Loucy (cell line): ENCODE data around the gene ZNF407.

Experiments used
- EZH2phosphoT487 ChIP-seq: fragments of 200-600 bp; IDR thresholded peaks from 2 replicates; pipeline ENCODE4 v1.6.1; 2018; ENCODE audit warnings: antibody characterized with exemption, mild to moderate bottlenecking, moderate library complexity, borderline replicate concordance
- TF ChIP-seq, protein P1 (sequence below): fragments of 200-600 bp; sonication (generic); conservative IDR thresholded peaks from 2 replicates; pipeline ENCODE4 v1.5.1; 2014; ENCODE audit warnings: mild to moderate bottlenecking, antibody characterized with exemption, low read length

DNA sequence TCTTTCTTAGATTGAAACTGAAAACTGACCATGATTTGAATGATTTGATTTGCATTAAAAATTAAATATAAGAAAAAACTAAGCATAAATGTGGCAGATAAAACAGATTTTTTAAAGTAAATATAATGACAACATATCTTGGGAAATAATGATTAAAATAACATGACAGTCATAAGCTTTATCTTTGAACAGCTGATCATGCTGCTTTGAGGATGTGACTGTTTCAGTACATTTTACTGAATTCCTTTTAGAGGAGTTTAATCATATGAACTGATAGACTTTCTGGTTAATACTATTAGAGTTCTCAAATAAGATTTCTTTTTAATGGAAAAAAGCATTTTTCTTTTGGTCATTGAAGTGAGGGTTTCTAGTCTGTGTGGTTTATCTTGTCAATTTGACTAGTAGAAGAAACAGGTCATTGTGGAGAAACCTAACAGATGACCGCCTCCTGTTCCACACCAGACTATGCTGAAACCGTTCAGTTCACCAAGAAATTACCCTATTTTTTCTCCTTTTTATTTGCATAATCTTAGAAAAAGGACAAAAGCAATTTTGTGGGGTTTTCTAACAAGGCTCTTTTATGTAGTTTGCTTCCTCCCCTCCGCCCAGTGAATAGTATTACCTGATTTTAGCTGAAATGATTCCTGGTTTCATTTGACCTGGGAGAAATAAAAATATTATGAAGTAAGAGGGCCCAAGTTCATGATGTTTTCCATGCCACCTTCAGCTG is 349.1 kb downstream of the ZNF407 start:
- TF ChIP-seq, protein P1, sequence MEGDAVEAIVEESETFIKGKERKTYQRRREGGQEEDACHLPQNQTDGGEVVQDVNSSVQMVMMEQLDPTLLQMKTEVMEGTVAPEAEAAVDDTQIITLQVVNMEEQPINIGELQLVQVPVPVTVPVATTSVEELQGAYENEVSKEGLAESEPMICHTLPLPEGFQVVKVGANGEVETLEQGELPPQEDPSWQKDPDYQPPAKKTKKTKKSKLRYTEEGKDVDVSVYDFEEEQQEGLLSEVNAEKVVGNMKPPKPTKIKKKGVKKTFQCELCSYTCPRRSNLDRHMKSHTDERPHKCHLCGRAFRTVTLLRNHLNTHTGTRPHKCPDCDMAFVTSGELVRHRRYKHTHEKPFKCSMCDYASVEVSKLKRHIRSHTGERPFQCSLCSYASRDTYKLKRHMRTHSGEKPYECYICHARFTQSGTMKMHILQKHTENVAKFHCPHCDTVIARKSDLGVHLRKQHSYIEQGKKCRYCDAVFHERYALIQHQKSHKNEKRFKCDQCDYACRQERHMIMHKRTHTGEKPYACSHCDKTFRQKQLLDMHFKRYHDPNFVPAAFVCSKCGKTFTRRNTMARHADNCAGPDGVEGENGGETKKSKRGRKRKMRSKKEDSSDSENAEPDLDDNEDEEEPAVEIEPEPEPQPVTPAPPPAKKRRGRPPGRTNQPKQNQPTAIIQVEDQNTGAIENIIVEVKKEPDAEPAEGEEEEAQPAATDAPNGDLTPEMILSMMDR: no peak
- no peak for TF ChIP-seq EZH2phosphoT487
